ENCODE results near the gene VWA1. TPM values are rescaled to one million over a fixed set of nuclear protein-coding genes. Genes with fewer than 3 reads are reported as not detected.
"Not testable (repeated sequence)": the region's sequence is repeated elsewhere in the genome, so short reads cannot be mapped to it uniquely, and the experiment has no call there.

The VWA1 gene
- polyA plus RNA-seq, 4 donors, result 53.9 to 92.3 (median 63.1) TPM

DNA sequence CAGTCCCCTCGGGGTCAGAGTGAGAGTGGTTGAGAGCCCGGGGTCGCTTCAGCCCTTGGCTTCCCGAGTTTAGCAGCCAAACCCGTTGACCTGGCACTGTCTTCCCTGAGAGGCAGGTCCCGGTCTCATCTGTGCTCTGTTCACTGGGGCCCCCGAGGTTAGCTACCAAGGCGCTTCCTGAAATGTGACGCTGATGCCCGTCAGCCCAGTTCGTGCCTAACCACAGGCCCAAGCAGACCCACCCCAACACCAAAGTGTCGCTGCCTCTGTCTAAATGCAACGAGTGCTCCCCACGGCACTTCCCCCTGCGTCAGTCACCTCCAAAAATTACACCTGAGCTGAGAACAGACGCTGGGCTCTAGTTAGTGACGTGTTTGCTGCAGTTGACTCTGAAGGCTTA is 40.5 kb downstream of the VWA1 start:
- not testable (repeated sequence) for DNase-seq (ENCODE audit: low read depth in 4 of 4, low spot score in 3 of 4)

GRCh38 chr1:1477206-1477605 is 41.7 kb downstream of the VWA1 start:
- no peak for DNase-seq (ENCODE audit: low read depth in 4 of 4, low spot score in 3 of 4)

GRCh38 chr1:1479547-1480487 is 44.3 kb downstream of the VWA1 start:
- no peak for DNase-seq (ENCODE audit: low read depth in 4 of 4, low spot score in 3 of 4)

DNA sequence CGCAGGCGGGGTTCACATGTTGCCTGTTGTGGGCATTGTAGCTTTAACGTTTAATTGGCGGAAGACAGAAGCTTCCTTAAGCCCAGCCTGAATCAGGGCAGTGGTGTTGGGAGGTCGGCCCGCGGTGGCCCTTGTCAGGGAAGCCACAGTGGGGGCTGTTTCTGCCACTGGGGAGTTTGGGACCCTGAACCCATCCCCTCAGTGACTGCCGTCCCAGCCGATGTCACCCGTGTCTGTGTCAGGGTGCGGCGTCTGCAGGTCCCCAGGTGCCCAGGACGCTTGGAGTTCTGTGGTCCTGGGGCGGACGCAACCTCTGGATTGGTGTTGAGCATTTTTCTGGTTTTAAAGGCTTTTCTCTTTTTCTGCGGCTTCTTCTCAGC is 45.0 kb downstream of the VWA1 start:
- not testable (repeated sequence) for DNase-seq (ENCODE audit: low read depth in 4 of 4, low spot score in 3 of 4)

DNA sequence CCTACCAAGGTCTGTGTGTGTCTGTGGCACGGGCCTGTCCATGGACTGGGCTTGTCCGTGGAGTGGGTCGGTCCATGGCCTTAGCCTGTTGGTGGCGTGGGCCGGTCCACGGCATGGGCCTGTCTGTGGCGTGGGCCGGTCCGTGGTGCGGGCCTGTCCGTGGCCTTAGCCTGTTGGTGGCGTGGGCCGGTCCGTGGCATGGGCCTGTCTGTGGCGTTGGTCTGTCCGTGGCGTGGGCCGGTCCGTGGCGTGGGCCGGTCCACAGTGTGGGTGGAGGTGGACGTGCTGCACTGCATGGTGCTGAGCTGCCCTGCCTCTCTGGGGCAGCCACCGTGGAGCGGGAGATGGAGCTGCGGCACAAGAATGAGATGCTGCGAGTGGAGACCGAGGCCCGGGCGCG is 46.3 kb downstream of the VWA1 start:
- not testable (repeated sequence) for DNase-seq (ENCODE audit: low read depth in 4 of 4, low spot score in 3 of 4)

- no peak for DNase-seq (ENCODE audit: low read depth in 4 of 4, low spot score in 3 of 4)
Observed at GRCh38 chr1:1482856-1483255, 47.4 kb downstream of the VWA1 start.

- no peak for DNase-seq (ENCODE audit: low read depth in 4 of 4, low spot score in 3 of 4)
Observed at GRCh38 chr1:1483714-1484113, 48.2 kb downstream of the VWA1 start.

DNA sequence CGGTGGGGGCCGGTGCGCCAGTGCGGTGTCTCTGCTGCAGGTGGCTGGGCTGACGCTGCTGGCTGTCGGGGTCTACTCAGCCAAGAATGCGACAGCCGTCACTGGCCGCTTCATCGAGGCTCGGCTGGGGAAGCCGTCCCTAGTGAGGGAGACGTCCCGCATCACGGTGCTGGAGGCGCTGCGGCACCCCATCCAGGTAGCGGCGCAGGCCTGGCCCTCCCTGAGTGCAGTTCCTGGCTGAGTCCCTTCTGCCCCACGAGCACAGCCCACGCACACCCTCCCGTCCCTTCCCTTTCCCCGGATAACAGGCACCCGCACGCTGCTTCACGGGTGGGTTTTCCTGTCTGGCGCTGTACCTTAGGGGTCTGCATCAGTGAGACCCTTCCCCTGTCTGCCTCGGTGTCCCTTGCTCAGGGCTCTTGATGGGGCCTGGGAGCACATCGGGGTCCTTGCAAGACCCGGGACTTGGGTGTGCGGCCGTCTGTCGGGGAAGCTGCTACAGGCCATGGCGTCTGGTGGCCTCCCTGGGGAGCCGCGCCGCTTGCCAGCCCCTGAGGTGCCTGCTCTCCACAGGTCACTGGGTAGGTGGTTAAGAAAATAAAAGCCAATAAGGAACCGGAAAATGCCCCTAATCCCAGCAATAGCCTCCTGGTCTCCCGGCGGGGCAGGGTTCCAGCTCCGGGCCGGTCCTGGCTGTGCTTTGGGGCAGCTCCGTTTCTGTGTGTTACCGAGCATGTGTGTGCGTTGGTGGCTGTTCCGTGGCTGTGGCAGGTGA is 49.7 kb downstream of the VWA1 start:
- not testable (repeated sequence) for DNase-seq (ENCODE audit: low read depth in 4 of 4, low spot score in 3 of 4)

DNA sequence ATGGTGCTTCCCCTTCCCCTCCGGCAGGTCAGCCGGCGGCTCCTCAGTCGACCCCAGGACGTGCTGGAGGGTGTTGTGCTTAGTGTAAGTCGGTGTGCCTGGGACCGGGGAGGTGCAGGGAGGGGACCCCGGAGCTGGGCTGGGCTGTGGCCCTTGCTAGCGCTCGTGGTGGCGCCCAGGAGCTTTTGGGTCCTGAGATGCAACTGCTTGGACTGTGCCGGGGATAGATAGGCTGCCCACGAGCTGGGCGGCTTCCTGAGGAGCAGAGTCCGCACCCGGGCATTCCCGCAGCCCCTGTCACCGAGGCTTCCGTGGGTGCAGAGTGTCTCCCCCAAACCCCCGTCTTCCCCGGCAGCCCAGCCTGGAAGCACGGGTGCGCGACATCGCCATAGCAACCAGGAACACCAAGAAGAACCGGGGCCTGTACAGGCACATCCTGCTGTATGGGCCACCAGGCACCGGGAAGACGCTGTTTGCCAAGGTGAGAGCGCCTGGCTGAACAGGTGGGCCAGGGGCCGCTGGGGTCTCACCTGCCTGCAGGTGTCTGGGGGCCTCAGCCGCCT is 50.3 kb downstream of the VWA1 start:
- DNase-seq (ENCODE audit: low read depth in 4 of 4, low spot score in 3 of 4), result not testable (repeated sequence)

GRCh38 chr1:1487701-1488100 is 52.2 kb downstream of the VWA1 start:
- no peak for DNase-seq (ENCODE audit: low read depth in 4 of 4, low spot score in 3 of 4)

- DNase-seq (ENCODE audit: low read depth in 4 of 4, low spot score in 3 of 4), result no peak
Observed at GRCh38 chr1:1489231-1489630, 53.7 kb downstream of the VWA1 start.

DNA sequence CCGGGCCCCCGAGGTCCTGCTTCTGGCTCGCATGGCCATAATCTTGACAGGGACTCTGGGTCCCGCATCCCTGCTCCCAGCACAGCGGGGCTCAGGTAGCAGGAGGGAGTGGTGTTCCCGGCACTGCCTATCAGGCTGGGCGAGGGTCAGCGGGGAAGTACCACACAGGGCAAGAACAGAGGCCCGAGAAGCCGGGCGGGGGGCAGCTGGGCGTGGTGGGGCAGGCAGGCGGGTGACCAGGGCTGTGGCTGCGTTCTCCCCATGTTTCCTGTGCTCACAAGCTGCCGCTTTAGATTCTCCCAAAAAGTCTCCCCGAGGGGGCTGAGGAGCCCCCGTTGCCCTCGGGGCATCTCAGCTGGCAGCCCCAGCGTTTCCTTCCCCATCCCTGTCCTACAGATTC is 54.4 kb downstream of the VWA1 start:
- no peak for DNase-seq (ENCODE audit: low read depth in 4 of 4, low spot score in 3 of 4)

GRCh38 chr1:1490633-1491230 is 55.2 kb downstream of the VWA1 start:
- no peak for DNase-seq (ENCODE audit: low read depth in 4 of 4, low spot score in 3 of 4)

- no peak for DNase-seq (ENCODE audit: low read depth in 4 of 4, low spot score in 3 of 4)
Observed at GRCh38 chr1:1491601-1492000, 56.1 kb downstream of the VWA1 start.

Other genes with a start within 250 kb of the VWA1 start
- 1 to 10 TPM in 1 of 4 donors, under 1 TPM in 2, not detected in 1; 0.29 to 1.1 (median 0.67) TPM for gene TNFRSF18, start 229.1 kb upstream of the VWA1 start, polyA plus RNA-seq (ENCODE audit: insufficient read length in 4 of 4)
- gene TNFRSF4, start 221.5 kb upstream of the VWA1 start, polyA plus RNA-seq (ENCODE audit: insufficient read length in 4 of 4), result 1 to 10 TPM; 1.6 to 2.5 (median 2.2) TPM
- gene SDF4, start 203.7 kb upstream of the VWA1 start, polyA plus RNA-seq (ENCODE audit: insufficient read length in 4 of 4), result 100 to 1,000 TPM; 115 to 137 (median 133) TPM
- gene B3GALT6, start 203.5 kb upstream of the VWA1 start, polyA plus RNA-seq (ENCODE audit: insufficient read length in 4 of 4), result 10 to 100 TPM; 18.0 to 28.4 (median 20.6) TPM
- gene C1QTNF12, start 189.0 kb upstream of the VWA1 start, polyA plus RNA-seq (ENCODE audit: insufficient read length in 4 of 4), result 10 to 100 TPM in 2 of 4 donors, 1 to 10 TPM in 2; 9.0 to 20.6 (median 9.9) TPM
- 10 to 100 TPM; 47.7 to 57.5 (median 52.6) TPM for gene UBE2J2, start 161.8 kb upstream of the VWA1 start, polyA plus RNA-seq (ENCODE audit: insufficient read length in 4 of 4)
- gene SCNN1D, start 155.3 kb upstream of the VWA1 start, polyA plus RNA-seq (ENCODE audit: insufficient read length in 4 of 4), result 1 to 10 TPM; 4.2 to 8.5 (median 4.9) TPM
- gene ACAP3, start 127.8 kb upstream of the VWA1 start, polyA plus RNA-seq (ENCODE audit: insufficient read length in 4 of 4), result 10 to 100 TPM; 21.7 to 38.7 (median 24.4) TPM
- gene PUSL1, start 127.1 kb upstream of the VWA1 start, polyA plus RNA-seq (ENCODE audit: insufficient read length in 4 of 4), result 10 to 100 TPM in 1 of 4 donors, 1 to 10 TPM in 3; 6.5 to 12.2 (median 7.2) TPM
- 100 to 1,000 TPM; 104 to 117 (median 110) TPM for gene INTS11, start 111.0 kb upstream of the VWA1 start, polyA plus RNA-seq (ENCODE audit: insufficient read length in 4 of 4)
- gene CPTP, start 110.9 kb upstream of the VWA1 start, polyA plus RNA-seq (ENCODE audit: insufficient read length in 4 of 4), result 10 to 100 TPM; 11.6 to 20.7 (median 14.5) TPM
- under 1 TPM; 0.22 to 0.56 (median 0.33) TPM for gene TAS1R3, start 104.4 kb upstream of the VWA1 start, polyA plus RNA-seq (ENCODE audit: insufficient read length in 4 of 4)
- 10 to 100 TPM; 27.0 to 56.4 (median 28.5) TPM for gene DVL1, start 86.3 kb upstream of the VWA1 start, polyA plus RNA-seq (ENCODE audit: insufficient read length in 4 of 4)
- gene MXRA8, start 77.1 kb upstream of the VWA1 start, polyA plus RNA-seq (ENCODE audit: insufficient read length in 4 of 4), result 100 to 1,000 TPM; 177 to 242 (median 190) TPM
- gene AURKAIP1, start 60.5 kb upstream of the VWA1 start, polyA plus RNA-seq (ENCODE audit: insufficient read length in 4 of 4), result 100 to 1,000 TPM in 1 of 4 donors, 10 to 100 TPM in 3; 63.0 to 110 (median 64.3) TPM
- 100 to 1,000 TPM; 232 to 273 (median 238) TPM for gene CCNL2, start 36.4 kb upstream of the VWA1 start, polyA plus RNA-seq (ENCODE audit: insufficient read length in 4 of 4)
- gene MRPL20, start 28.4 kb upstream of the VWA1 start, polyA plus RNA-seq (ENCODE audit: insufficient read length in 4 of 4), result 100 to 1,000 TPM; 110 to 137 (median 115) TPM
- 10 to 100 TPM in 2 of 4 donors, 1 to 10 TPM in 2; 6.6 to 19.9 (median 11.9) TPM for gene ANKRD65, start 14.4 kb upstream of the VWA1 start, polyA plus RNA-seq (ENCODE audit: insufficient read length in 4 of 4)
- gene ATAD3C, start 14.0 kb downstream of the VWA1 start, polyA plus RNA-seq (ENCODE audit: insufficient read length in 4 of 4), result 1 to 10 TPM; 1.4 to 3.1 (median 3.1) TPM
- gene ATAD3B, start 36.1 kb downstream of the VWA1 start, polyA plus RNA-seq (ENCODE audit: insufficient read length in 4 of 4), result 10 to 100 TPM in 2 of 4 donors, 1 to 10 TPM in 2; 9.1 to 15.9 (median 12.4) TPM
- gene ATAD3A, start 76.5 kb downstream of the VWA1 start, polyA plus RNA-seq (ENCODE audit: insufficient read length in 4 of 4), result 10 to 100 TPM; 20.2 to 25.6 (median 21.4) TPM
- 1 to 10 TPM; 4.4 to 9.2 (median 4.9) TPM for gene TMEM240, start 104.9 kb downstream of the VWA1 start, polyA plus RNA-seq (ENCODE audit: insufficient read length in 4 of 4)
- 10 to 100 TPM; 86.8 to 95.0 (median 91.0) TPM for gene SSU72, start 139.2 kb downstream of the VWA1 start, polyA plus RNA-seq (ENCODE audit: insufficient read length in 4 of 4)
- gene FNDC10, start 164.4 kb downstream of the VWA1 start, polyA plus RNA-seq (ENCODE audit: insufficient read length in 4 of 4), result 1 to 10 TPM; 1.5 to 4.5 (median 2.6) TPM
- 10 to 100 TPM; 32.2 to 63.4 (median 38.2) TPM for gene MIB2, start 179.8 kb downstream of the VWA1 start, polyA plus RNA-seq (ENCODE audit: insufficient read length in 4 of 4)
- gene MMP23B, start 196.5 kb downstream of the VWA1 start, polyA plus RNA-seq (ENCODE audit: insufficient read length in 4 of 4), result 10 to 100 TPM; 16.9 to 38.6 (median 21.7) TPM
- gene CDK11B, start 223.3 kb downstream of the VWA1 start, polyA plus RNA-seq (ENCODE audit: insufficient read length in 4 of 4), result 10 to 100 TPM; 38.0 to 42.2 (median 40.9) TPM